PC-9 (cell line): ENCODE results near the gene MYOM3. TPM values are rescaled to one million over a fixed set of nuclear protein-coding genes. Genes with fewer than 3 reads are reported as not detected.

Experiments
- Bru-seq: library from RNA; stranded (reverse); fragments of 400-500 nt; gene quantifications from one replicate; lab custom pipeline; 2021; lab: Mats Ljungman, UMichigan
- BruChase-seq, 2 experiments: library from RNA; stranded (reverse); fragments of 400-500 nt; gene quantifications; one replicate each; lab custom pipeline; 2021; lab: Mats Ljungman, UMichigan
- BruUV-seq: library from RNA; stranded (reverse); fragments of 400-500 nt; replicated peaks from 2 replicates; lab custom pipeline; 2021; lab: Mats Ljungman, UMichigan
- CTCF ChIA-PET: fragments of 300-600 bp; sonication (Branson Sonifier 250); formaldehyde crosslinking; loops from one replicate; lab custom pipeline; 2022; ENCODE audit warnings: antibody characterized with exemption; lab: Charles Lee
- POLR2A ChIA-PET: fragments of 300-600 bp; sonication (Branson Sonifier 250); formaldehyde crosslinking; loops from one replicate; lab custom pipeline; 2022; ENCODE audit warnings: antibody characterized with exemption; ENCODE audit not compliant: unreplicated experiment; lab: Charles Lee
- DNase-seq, 2 experiments: peaks; one replicate each; pipeline versions ENCODE4 v3.0.0 to v3.0.0-alpha.2; 2015 to 2022; ENCODE audit warnings: mixed read lengths in 1 of 2
- H2AFZ ChIP-seq: fragments of 200-600 bp; sonication (generic); 2 replicates; pipeline ENCODE4 v1.8.1; 2017; ENCODE audit warnings: antibody characterized with exemption
- H3F3A ChIP-seq: fragments of 200-600 bp; sonication (generic); 2 replicates; pipeline ENCODE4 v1.8.1; 2017; ENCODE audit warnings: antibody characterized with exemption, mild to moderate bottlenecking, low read depth; ENCODE audit not compliant: insufficient read depth
- H3K27ac ChIP-seq: fragments of 200-600 bp; sonication (generic); 2 replicates; pipeline ENCODE4 v1.6.1; 2016; ENCODE audit warnings: mixed run types
- H3K27me3 ChIP-seq: fragments of 200-600 bp; sonication (generic); 2 replicates; pipeline ENCODE4 v1.6.1; 2016; ENCODE audit warnings: low read depth, mixed run types; ENCODE audit not compliant: insufficient read depth
- H3K36me3 ChIP-seq: fragments of 200-600 bp; sonication (generic); 2 replicates; pipeline ENCODE4 v1.6.1; 2016; ENCODE audit warnings: low read depth, mixed run types
- H3K4me1 ChIP-seq: fragments of 200-600 bp; sonication (generic); replicated peaks from 2 replicates; pipeline ENCODE4 v1.6.1; 2016; ENCODE audit warnings: mixed run types; ENCODE audit not compliant: insufficient read depth
- H3K4me2 ChIP-seq: fragments of 200-600 bp; sonication (generic); 2 replicates; pipeline ENCODE4 v1.6.1; 2017; ENCODE audit warnings: mixed run types
- H3K4me3 ChIP-seq: fragments of 200-600 bp; sonication (generic); 2 replicates; pipeline ENCODE4 v1.6.1; 2016; ENCODE audit warnings: mixed run types
- H3K79me2 ChIP-seq: fragments of 200-600 bp; sonication (generic); 2 replicates; pipeline ENCODE4 v1.6.1; 2017; ENCODE audit warnings: low read depth, mixed run types
- H3K9me2 ChIP-seq: fragments of 200-600 bp; sonication (generic); 2 replicates; pipeline ENCODE4 v1.8.1; 2017; ENCODE audit warnings: mild to moderate bottlenecking; ENCODE audit not compliant: insufficient read depth
- H3K9me3 ChIP-seq: fragments of 200-600 bp; sonication (generic); 2 replicates; pipeline ENCODE4 v1.8.1; 2016; ENCODE audit warnings: low read depth; ENCODE audit not compliant: insufficient read depth
- H4K20me1 ChIP-seq: fragments of 200-600 bp; sonication (generic); 2 replicates; pipeline ENCODE4 v1.8.1; 2017; ENCODE audit not compliant: insufficient read depth
- CTCF ChIP-seq: fragments of 200-600 bp; sonication (generic); conservative IDR thresholded peaks from 2 replicates; pipeline ENCODE4 v1.6.1; 2017; ENCODE audit warnings: mixed run types, antibody characterized with exemption, mild to moderate bottlenecking, moderate library complexity
- EZH2 ChIP-seq: fragments of 200-600 bp; sonication (generic); IDR thresholded peaks from 2 replicates; pipeline ENCODE4 v1.8.0; 2017; ENCODE audit warnings: antibody characterized with exemption, low read depth
- intact Hi-C: fragments of 100-400 bp; cut with micrococcal nuclease; formaldehyde crosslinking; loops from one replicate; pipeline ENCODE4 v1.10.0; 2022; ENCODE audit not compliant: unreplicated experiment
- long read RNA-seq: library from polyadenylated mRNA; stranded (forward); transcript quantifications from one replicate; pipeline ENCODE4 v2.0.0, GENCODE V29; 2022
- total RNA-seq: library from RNA; stranded (reverse); gene quantifications from 2 replicates; pipeline ENCODE4 v1.2.3, GENCODE V29; 2021

Gene MYOM3
- 11.9 and 14.5 TPM in 2 replicates for total RNA-seq
- Bru-seq, nascent RNA = percentile 45 among the genes with signal in this experiment
- percentile 47 among the genes with signal in this experiment for BruChase-seq, experiment 1, labeled RNA remaining after a 2-hour chase
- BruChase-seq, experiment 2, labeled RNA remaining after a 6-hour chase = percentile 51 among the genes with signal in this experiment
- long read RNA-seq, partial matches to known transcripts = 3 of 6 reads
- long read RNA-seq, other reads (novel, unspliced or antisense) = 3 of 6 reads

- H3K27ac ChIP-seq = no peak within 1 kb of the TSS
- TF ChIP-seq EZH2 (no peak), CTCF (peak; percentile 34; the same call in 1 of the 2 replicates)
- no TSS peak for BruUV-seq
- H2AFZ ChIP-seq = no peak within 1 kb of the TSS
- H3K4me2 ChIP-seq = no peak within 1 kb of the TSS
- ChIA-PET CTCF (no interaction called here), POLR2A (interaction anchor here (0.6 kb wide), 1 partner anchor 161 kb away, joined by 3 read pairs; no protein-coding TSS in a partner anchor)
- no peaks in the 10 kb centered on the region for H3K9me3 ChIP-seq
- intact Hi-C loops = no loop called here
- H4K20me1 ChIP-seq = no peaks in the 10 kb centered on the region
- no peak within 1 kb of the TSS for H3K4me3 ChIP-seq
- peaks cover 4% of the 10 kb centered on the region; the same call in 1 of the 2 replicates for H3K4me1 ChIP-seq
- H3F3A ChIP-seq = no peaks in the 10 kb centered on the region
- H3K9me2 ChIP-seq = no peaks in the 10 kb centered on the region
- peak; percentile 40 to 55 for DNase-seq
- no peaks in the 10 kb centered on the region for H3K79me2 ChIP-seq
- H3K27me3 ChIP-seq = no peaks in the 10 kb centered on the region
- H3K36me3 ChIP-seq = no peaks in the 10 kb centered on the region
These were observed at the start of gene MYOM3 for GRCh38 chr1:24111996-24112779. TSS of gene MYOM3 (minus strand) at chr1:24112135. CDS start at chr1:24108636, 3,499 bp downstream.

GRCh38 chr1:24161270-24161669, 49.3 kb upstream of the MYOM3 start:
- no peaks in the 10 kb centered on the region for H3K9me2 ChIP-seq
- POLR2A ChIA-PET = no interaction called here
- H4K20me1 ChIP-seq = no peaks in the 10 kb centered on the region
- no peak overlapping the region for H3K27ac ChIP-seq
- H3F3A ChIP-seq = no peaks in the 10 kb centered on the region
- DNase-seq = no peak
- intact Hi-C loops = no loop called here
- no peak overlapping the region for H3K4me3 ChIP-seq
- no peak for TF ChIP-seq CTCF
- BruUV-seq = no TSS peak
- H3K4me1 ChIP-seq = no peaks in the 10 kb centered on the region
- H3K79me2 ChIP-seq = no peaks in the 10 kb centered on the region
- no peaks in the 10 kb centered on the region for H3K9me3 ChIP-seq
- H2AFZ ChIP-seq = no peak overlapping the region
- no peak overlapping the region for H3K4me2 ChIP-seq
- H3K27me3 ChIP-seq = no peaks in the 10 kb centered on the region
- CTCF ChIA-PET = interaction anchor here (1.0 kb wide), 1 partner anchor 180 kb away, joined by 3 read pairs; no protein-coding TSS in a partner anchor
- H3K36me3 ChIP-seq = no peaks in the 10 kb centered on the region

GRCh38 chr1:24159366-24159765, 47.4 kb upstream of the MYOM3 start:
- no peak for DNase-seq

More at GRCh38 chr1:24159366-24159765, 47.4 kb upstream of the MYOM3 start:
- no peaks in the 10 kb centered on the region for H3K36me3 ChIP-seq
- ChIA-PET CTCF (no interaction called here), POLR2A (no interaction called here)
- no peak overlapping the region for H3K4me3 ChIP-seq
- H3K79me2 ChIP-seq = no peaks in the 10 kb centered on the region
- H3K9me3 ChIP-seq = no peaks in the 10 kb centered on the region
- H3K9me2 ChIP-seq = no peaks in the 10 kb centered on the region
- H3K27me3 ChIP-seq = no peaks in the 10 kb centered on the region
- intact Hi-C loops = no loop called here
- no TSS peak for BruUV-seq
- H3K4me1 ChIP-seq = no peaks in the 10 kb centered on the region
- H4K20me1 ChIP-seq = no peaks in the 10 kb centered on the region
- no peak overlapping the region for H3K27ac ChIP-seq
- no peak overlapping the region for H2AFZ ChIP-seq
- no peak overlapping the region for H3K4me2 ChIP-seq
- no peaks in the 10 kb centered on the region for H3F3A ChIP-seq
- TF ChIP-seq EZH2 = no peak
- no peak for TF ChIP-seq CTCF
